Kidney (tissue), 14 donors: Measurements from ENCODE around the gene RNF215. TPM values are rescaled to one million over a fixed set of nuclear protein-coding genes. Genes with fewer than 3 reads are reported as not detected.
A peak's percentile ranks its signal among the peaks of the same experiment; 100 is the strongest.

Source experiments
- DNase-seq, 5 donors: peaks; one replicate each; pipeline ENCODE4 v3.0.0-alpha.2; 2013 to 2020
- FAIRE-seq: peaks from 2 replicates; lab custom pipeline; 2012; peaks lifted over from hg19 to GRCh38; lab: Jason Lieb, UNC
- H3K27ac ChIP-seq, 2 donors: one replicate each; pipeline ENCODE4 v1.7.0; 2013; ENCODE audit warnings: low read depth in 2 of 2, low read length in 2 of 2, inconsistent platforms in 1 of 2
- H3K27me3 ChIP-seq: one replicate; pipeline ENCODE4 v1.7.1; 2013; ENCODE audit warnings: low read length, inconsistent platforms; ENCODE audit not compliant: control insufficient read depth, insufficient read depth
- H3K36me3 ChIP-seq, 3 donors: one replicate each; pipeline versions ENCODE4 v1.7.0 to v1.7.1; 2013; ENCODE audit warnings: low read length in 3 of 3, control low read depth in 1 of 3, inconsistent platforms in 1 of 3; ENCODE audit not compliant: insufficient read depth in 3 of 3, control insufficient read depth in 2 of 3
- H3K4me1 ChIP-seq, 3 donors: one replicate each; pipeline versions ENCODE4 v1.7.0 to v1.7.1; 2013; ENCODE audit warnings: low read length in 3 of 3, inconsistent platforms in 1 of 3, low read depth in 1 of 3; ENCODE audit not compliant: control insufficient read depth in 2 of 3, insufficient read depth in 2 of 3
- H3K4me3 ChIP-seq, 3 donors: one replicate each; pipeline versions ENCODE4 v1.7.0 to v1.8.1; 2013; ENCODE audit warnings: low read length in 3 of 3, control low read depth in 1 of 3, inconsistent platforms in 1 of 3
- H3K9ac ChIP-seq, 3 donors: one replicate each; pipeline versions ENCODE4 v1.7.0 to v1.7.1; 2013; ENCODE audit warnings: low read length in 3 of 3, control low read depth in 1 of 3, inconsistent platforms in 1 of 3
- H3K9me3 ChIP-seq, 3 donors: one replicate each; pipeline versions ENCODE4 v1.7.0 to v1.7.1; 2013; ENCODE audit warnings: low read length in 3 of 3, control low read depth in 1 of 3, inconsistent platforms in 1 of 3; ENCODE audit not compliant: control insufficient read depth in 2 of 3, insufficient read depth in 1 of 3
- CTCF ChIP-seq: IDR thresholded peaks from 3 replicates; pipeline ENCODE4 v1.5.1; 2012; ENCODE audit warnings: mild to moderate bottlenecking, moderate library complexity, borderline replicate concordance; ENCODE audit not compliant: insufficient read depth; ENCODE audit errors: extremely low read depth
- intact Hi-C: fragments of 100-400 bp; cut with DNase I; formaldehyde crosslinking; loops from one replicate; pipeline ENCODE4 v1.11.1; 2022
- polyA plus RNA-seq: library from polyadenylated mRNA; stranded (reverse); fragments of 350-450 nt; fragmentation: Illumina TruSeq; extraction: RNeasy Lipid Tissue Mini Kit (QIAGEN cat#74804); gene quantifications from one replicate; pipeline ENCODE4 v1.2.3, GENCODE V29; 2014; ENCODE audit warnings: low read depth, low replicate concordance; ENCODE audit not compliant: insufficient read depth
- total RNA-seq: library from RNA; stranded (reverse); fragmentation: NEBNext Ultra II Directional; extraction: Animal tissue kit (Norgen Biotek cat#: 25700); gene quantifications from one replicate; pipeline ENCODE4 v1.2.1, GENCODE V29; 2021
- donor health status: control.
- donor health status: control.
- donor health status: control.
- donor health status: control.
- donor health status: control.
- donor health status: DM: yes; HTN: yes; CAD: no.
- donor health status: Normal renal cell carcinoma (clear cell type).

The RNF215 gene
- total and polyA plus RNA-seq, 2 donors from 2014 or later, result 15.9 to 19.7 TPM

- TF ChIP-seq CTCF, result no peak
- H3K36me3 ChIP-seq, result peaks cover 0 to 8% (median 6%) of the 10 kb centered on the region in 3 donors
- intact Hi-C loops, result no loop called here
- FAIRE-seq (no peak), DNase-seq (no peak)
- peaks cover 0 to 19% (median 11%) of the 10 kb centered on the region in 3 donors for H3K4me1 ChIP-seq
- no peak overlapping the region for H3K27ac ChIP-seq
- H3K27me3 ChIP-seq, result no peaks in the 10 kb centered on the region
- H3K9ac ChIP-seq, result peak overlapping the region in 2 of 3 donors; percentile 78 to 84
- peak overlapping the region; percentile 76 to 97 (median 94) for H3K4me3 ChIP-seq
- no peaks in the 10 kb centered on the region for H3K9me3 ChIP-seq
Measured at GRCh38 chr22:30357236-30357570, 30.0 kb downstream of the RNF215 start.

GRCh38 chr22:30356449-30357235 is 30.6 kb downstream of the RNF215 start, which contains the start of the genes CCDC157 and SF3A1:
Gene CCDC157, plus strand, starts transcription at chr22:30357007. Its CDS starts 8,994 bp downstream, at chr22:30366001.
Gene SF3A1, minus strand, starts transcription at chr22:30356894. Its CDS starts 102 bp downstream, at chr22:30356792.
- peaks cover 0 to 13% (median 11%) of the 10 kb centered on the region in 3 donors for H3K36me3 ChIP-seq
- H3K27me3 ChIP-seq, result no peaks in the 10 kb centered on the region
- peak within 1 kb of the TSS; percentile 84 to 96 (median 84) for H3K9ac ChIP-seq
- H3K27ac ChIP-seq, result peak within 1 kb of the TSS; percentile 99
- H3K4me1 ChIP-seq, result peaks cover 0 to 19% (median 11%) of the 10 kb centered on the region in 3 donors
- intact Hi-C loops, result no loop called here
- H3K4me3 ChIP-seq, result peak within 1 kb of the TSS; percentile 76 to 97 (median 94)
- TF ChIP-seq CTCF, result no peak
- no peaks in the 10 kb centered on the region for H3K9me3 ChIP-seq
- FAIRE-seq (no peak), DNase-seq (peak; percentile 91 to 97 (median 96))

- no peaks in the 10 kb centered on the region for H3K9me3 ChIP-seq
- no peak for DNase-seq
- H3K4me3 ChIP-seq, result no peak overlapping the region
- no peak overlapping the region for H3K9ac ChIP-seq
- no peaks in the 10 kb centered on the region for H3K27me3 ChIP-seq
- intact Hi-C loops, result no loop called here
- peaks cover 4 to 22% (median 15%) of the 10 kb centered on the region in 3 donors for H3K36me3 ChIP-seq
- no peak for TF ChIP-seq CTCF
- H3K27ac ChIP-seq, result no peak overlapping the region
- FAIRE-seq, result no peak
- H3K4me1 ChIP-seq, result peaks cover 0 to 19% (median 11%) of the 10 kb centered on the region in 3 donors
Measured at GRCh38 chr22:30354644-30355043, 32.6 kb downstream of the RNF215 start.
